Skin of body (tissue), 1 donor: ENCODE data around the gene TTR. TPM values are rescaled to one million over a fixed set of nuclear protein-coding genes. Genes with fewer than 3 reads are reported as not detected.

ENCODE experiments used
- total RNA-seq: library from RNA; depleted of rRNA; stranded (reverse); fragments of >200 nt; gene quantifications from one replicate; pipeline ENCODE4 v1.2.3, GENCODE V29; 2014

The TTR gene
- total RNA-seq, 1 donor from 2014 or later, result 1.3 TPM

Other genes with a start within 250 kb of the TTR start
- gene DSG4, start 215.1 kb upstream of the TTR start, total RNA-seq, result 12.5 TPM
- 56.9 TPM for gene DSG3, start 144.1 kb upstream of the TTR start, total RNA-seq
- gene DSG2, start 93.7 kb upstream of the TTR start, total RNA-seq, result 23.3 TPM
- gene B4GALT6, start 92.7 kb downstream of the TTR start, total RNA-seq, result 4.4 TPM
- gene SLC25A52, start 169.0 kb downstream of the TTR start, total RNA-seq, result 0.30 TPM